K562 (cell line): ENCODE measurements around the gene SULT1C4. TPM values are rescaled to one million over a fixed set of nuclear protein-coding genes. Genes with fewer than 3 reads are reported as not detected.

Experiments used
- ATAC-seq: fragments of 200-7000 bp; cut with Tn5 transposase; 3 replicates; pipeline ENCODE4 v1.9.1; 2020; ENCODE audit warnings: moderate library complexity
- BruUV-seq: library from RNA; stranded (reverse); fragments of 400-500 nt; replicated peaks from 2 replicates; lab custom pipeline; 2021; lab: Mats Ljungman, UMichigan
- CTCF ChIA-PET: fragments of 300-600 bp; formaldehyde crosslinking; extraction: SDS; loops from one replicate; lab custom pipeline; 2021; ENCODE audit warnings: low intra/inter-chr PET ratio; lab: Yijun Ruan, JAX
- POLR2A ChIA-PET: fragments of 300-600, 350-650 bp; sonication (Branson Sonifier 250); formaldehyde crosslinking; extraction: SDS; loops from one replicate; lab custom pipeline; 2021; ENCODE audit warnings: antibody characterized with exemption, inconsistent platforms; lab: Yijun Ruan, JAX
- DNase-seq, 4 experiments: peaks; one replicate each; pipeline versions ENCODE4 v3.0.0 to v3.0.0-alpha.2; 2011 to 2018; ENCODE audit warnings: low spot score in 3 of 4, mixed read lengths in 3 of 4; ENCODE audit errors: extremely low read depth in 1 of 4
- FAIRE-seq: peaks from 2 replicates; lab custom pipeline; 2011; peaks lifted over from hg19 to GRCh38; lab: Jason Lieb, UNC
- H2AFZ ChIP-seq: 2 replicates; pipeline ENCODE4 v1.6.0; 2011; ENCODE audit warnings: low read depth, low read length, control low read depth, inconsistent platforms
- H3K27ac ChIP-seq: fragments of 200-600 bp; 3 replicates; pipeline ENCODE4 v1.8.0; 2011; ENCODE audit warnings: low read depth, mild to moderate bottlenecking, control low read depth, inconsistent platforms, low read length, moderate library complexity, mixed read lengths; ENCODE audit errors: extremely low read depth
- H3K27me3 ChIP-seq, 2 experiments: fragments of 300-600 bp in 1 of 2; 2 replicates in 1 of 2; 3 replicates in 1 of 2; pipeline versions ENCODE4 v1.6.0 to v1.8.0; 2011; ENCODE audit warnings: inconsistent platforms in 2 of 2, low read length in 2 of 2, mild to moderate bottlenecking in 1 of 2, mixed read lengths in 1 of 2, moderate library complexity in 1 of 2; ENCODE audit not compliant: control insufficient read depth in 2 of 2, insufficient read depth in 2 of 2
- H3K36me3 ChIP-seq: fragments of 300-600 bp; 3 replicates; pipeline ENCODE4 v1.8.0; 2011; ENCODE audit warnings: mild to moderate bottlenecking, low read length, inconsistent platforms; ENCODE audit not compliant: control insufficient read depth, insufficient read depth
- H3K4me1 ChIP-seq, 2 experiments: fragments of 200-600 bp in 1 of 2; replicated peaks in 1 of 2; 2 replicates in 1 of 2; 3 replicates in 1 of 2; pipeline versions ENCODE4 v1.5.1 to v1.8.0; 2011; ENCODE audit warnings: inconsistent platforms in 2 of 2, low read length in 2 of 2, mild to moderate bottlenecking in 1 of 2, mixed read lengths in 1 of 2, moderate library complexity in 1 of 2; ENCODE audit not compliant: control insufficient read depth in 2 of 2, insufficient read depth in 2 of 2
- H3K4me2 ChIP-seq: 2 replicates; pipeline ENCODE4 v1.6.1; 2011; ENCODE audit warnings: low read length, control low read depth, inconsistent platforms, mixed read lengths; ENCODE audit not compliant: insufficient read depth
- H3K4me3 ChIP-seq: fragments of 200-600 bp; sonication (generic), shearing (Covaris generic); 2 replicates; pipeline ENCODE4 v1.5.1; 2016; ENCODE audit warnings: control low read depth, inconsistent platforms
- H3K79me2 ChIP-seq: fragments of 200-600 bp; 3 replicates; pipeline ENCODE4 v1.8.0; 2011; ENCODE audit warnings: low read length, inconsistent platforms; ENCODE audit not compliant: control insufficient read depth, insufficient read depth
- H3K9ac ChIP-seq, 2 experiments: 2 replicates each; pipeline versions ENCODE4 v1.6.0 to v1.6.1; 2011; ENCODE audit warnings: low read depth in 2 of 2, low read length in 2 of 2, control low read depth in 1 of 2, inconsistent platforms in 1 of 2, mild to moderate bottlenecking in 1 of 2, mixed read lengths in 1 of 2; ENCODE audit not compliant: insufficient read depth in 1 of 2
- H3K9me1 ChIP-seq: one replicate; pipeline ENCODE4 v1.6.0; 2011; ENCODE audit warnings: inconsistent platforms, mild to moderate bottlenecking, low read length, moderate library complexity; ENCODE audit not compliant: control insufficient read depth, insufficient read depth
- H3K9me3 ChIP-seq: replicated peaks from 2 replicates; pipeline ENCODE4 v1.5.1; 2011; ENCODE audit warnings: low read depth, low read length, inconsistent platforms; ENCODE audit not compliant: control insufficient read depth, insufficient read depth
- H4K20me1 ChIP-seq: replicated peaks from 2 replicates; pipeline ENCODE4 v1.6.1; 2011; ENCODE audit warnings: low read length, inconsistent platforms, mixed read lengths; ENCODE audit not compliant: control insufficient read depth, insufficient read depth
- HDAC3 ChIP-seq: fragments of 450-650 bp; IDR thresholded peaks from 2 replicates; pipeline ENCODE4 v1.6.1; 2018; ENCODE audit warnings: borderline replicate concordance, mild to moderate bottlenecking, moderate library complexity; ENCODE audit not compliant: partially characterized antibody
- HMBOX1 ChIP-seq: sonication (generic); IDR thresholded peaks from 2 replicates; pipeline ENCODE4 v1.6.1; 2016
- POLR2A ChIP-seq: fragments of 450-650 bp; conservative IDR thresholded peaks from 2 replicates; pipeline ENCODE4 v1.6.1; 2016
- ZNF507 ChIP-seq: conservative IDR thresholded peaks from 2 replicates; pipeline ENCODE4 v1.6.1; 2017; ENCODE audit warnings: missing genetic modification characterization, missing compliant biosample characterization
- WGBS: fragments of 100-300 bp; shearing (Covaris generic); methylation state at CpG from one replicate; pipeline ENCODE4 v1.1.6; 2016; ENCODE audit warnings: low coverage, mixed read lengths; ENCODE audit not compliant: insufficient coverage; ENCODE audit errors: missing lambda C conversion rate; 5-methylcytosine and 5-hydroxymethylcytosine counted together
- in situ Hi-C: fragments of 300-500 bp; cut with MboI; formaldehyde crosslinking; loops from 4 replicates; pipeline ENCODE4 v1.15.0; 2018; ENCODE audit warnings: inconsistent platforms, mixed read lengths
- intact Hi-C: fragments of 100-400 bp; cut with micrococcal nuclease; formaldehyde crosslinking; loops from 2 replicates; pipeline ENCODE4 v1.14.2; 2022
- polyA plus RNA-seq, 8 experiments: library from polyadenylated mRNA; depleted of rRNA in 4 of 8; stranded (reverse) in 5 of 8; unstranded in 3 of 8; fragments of >200 nt; fragmentation: Nextera tagmentation in 2 of 8; fragmentation: Illumina TruSeq in 1 of 8; extraction: Ambion mirVana in 2 of 8; extraction: Trizol in 1 of 8; gene quantifications; 2 replicates each; pipeline versions ENCODE4 v1.2.1 to v1.2.3, GENCODE V29; 2011 to 2014; ENCODE audit warnings: inconsistent platforms in 1 of 8, missing spikeins in 1 of 8
- total RNA-seq, 7 experiments: library from RNA; depleted of rRNA in 6 of 7; stranded (reverse); fragments of >200 nt in 6 of 7; fragmentation: Illumina TruSeq in 2 of 7; extraction: Trizol in 2 of 7; gene quantifications; 2 replicates each; pipeline versions ENCODE4 v1.2.1 to v1.2.3, GENCODE V29; 2011 to 2021; ENCODE audit warnings: low replicate concordance in 1 of 7

The SULT1C4 gene
- total and polyA plus RNA-seq, 9 of the 15 experiments (the other 6 are each of a cell fraction or from before 2014, with no cell fraction given) = 0.04 to 0.14 (median 0.09) TPM; not detected in 5

- no peak for ATAC-seq
- no TSS peak for BruUV-seq
- in situ Hi-C loops = no loop called here
- Histone ChIP-seq H3K27ac (no peak overlapping the region), H3K36me3 (no peaks in the 10 kb centered on the region), H3K9ac (no peak overlapping the region), H4K20me1 (no peaks in the 10 kb centered on the region), H3K4me2 (no peak overlapping the region), H3K4me1 (peaks cover 5 to 8% of the 10 kb centered on the region in 2 experiments; a peak in 3 of 5 replicates), H3K9me1 (no peaks in the 10 kb centered on the region), H3K4me3 (no peak overlapping the region), H3K27me3 (no peaks in the 10 kb centered on the region), H3K79me2 (no peaks in the 10 kb centered on the region), H3K9me3 (no peaks in the 10 kb centered on the region), H2AFZ (no peak overlapping the region)
- intact Hi-C loops = no loop called here
- FAIRE-seq = no peak
- CTCF ChIA-PET = no interaction called here
- DNase-seq = no peak
- TF ChIP-seq HMBOX1 (0 out of 2 replicates have a peak, but pooled peaks have one; percentile 14), ZNF507 (no peak)
- POLR2A ChIA-PET = no interaction called here
- 4% methylated on average over 2 of the region's 2 CpGs for WGBS
These were observed 1.1 kb downstream of the SULT1C4 start for GRCh38 chr2:108378851-108379250.

- WGBS = 6% methylated on average over 4 of the region's 4 CpGs
- POLR2A ChIA-PET = interaction anchor here (0.6 to 1.3 kb wide), 2 partner anchors 17 to 153 kb away, joined by 3 to 4 read pairs; no protein-coding TSS in a partner anchor
- H3K9me1 ChIP-seq = no peaks in the 10 kb centered on the region
- no TSS peak for BruUV-seq
- intact Hi-C loops = no loop called here
- H3K4me1 ChIP-seq = peaks cover 5 to 8% of the 10 kb centered on the region in 2 experiments; a peak in 3 of 5 replicates
- no peak overlapping the region for H3K4me3 ChIP-seq
- H3K27ac ChIP-seq = no peak overlapping the region
- ATAC-seq (no peak), FAIRE-seq (no peak), DNase-seq (no peak)
- no peaks in the 10 kb centered on the region for H3K9me3 ChIP-seq
- H3K27me3 ChIP-seq = no peaks in the 10 kb centered on the region
- no peaks in the 10 kb centered on the region for H4K20me1 ChIP-seq
- H3K4me2 ChIP-seq = no peak overlapping the region
- in situ Hi-C loops = no loop called here
- H2AFZ ChIP-seq = no peak overlapping the region
- H3K9ac ChIP-seq = no peak overlapping the region
- CTCF ChIA-PET = no interaction called here
- TF ChIP-seq HDAC3 (no peak), POLR2A (0 out of 2 replicates have a peak, but pooled peaks have one; percentile 21)
- no peaks in the 10 kb centered on the region for H3K36me3 ChIP-seq
- H3K79me2 ChIP-seq = no peaks in the 10 kb centered on the region
These were observed 4.4 kb downstream of the SULT1C4 start for GRCh38 chr2:108382196-108382595.
